Measurements from ENCODE around the gene CCDC180. TPM values are rescaled to one million over a fixed set of nuclear protein-coding genes. Genes with fewer than 3 reads are reported as not detected.

CCDC180 gene
- total and polyA plus RNA-seq, 9 of the 15 experiments (the other 6 are each of a cell fraction or from before 2014, with no cell fraction given) = 0.56 to 4.2 (median 2.5) TPM

DNA sequence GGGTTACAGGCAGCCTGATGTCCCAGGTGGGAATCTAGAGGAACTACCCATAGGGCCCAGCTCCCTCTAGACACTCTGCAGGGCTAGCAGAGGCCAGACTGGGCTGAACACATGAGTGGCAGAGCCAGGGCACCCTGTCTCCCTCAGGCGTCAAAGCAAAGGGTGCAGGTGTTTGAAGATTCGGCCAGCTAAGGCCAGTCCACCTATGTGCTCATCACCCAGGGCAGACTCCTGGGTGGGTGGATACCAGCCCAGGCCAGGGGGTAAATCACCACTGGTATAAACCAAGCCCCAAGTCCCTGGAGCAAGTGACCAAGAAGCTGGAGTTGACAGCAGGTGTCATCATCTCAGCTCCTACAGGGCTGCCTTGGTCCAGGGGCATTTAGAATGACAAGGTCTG, 3.4 kb downstream of the CCDC180 start:
- Histone ChIP-seq H2AFZ (ENCODE audit: low read depth, low read length) (no peak overlapping the region), H3K4me1 (replicated peaks in 1 of 2; ENCODE audit: control insufficient read depth in 2 of 2, insufficient read depth in 2 of 2, low read length in 2 of 2) (peaks cover 0 to 10% of the 10 kb centered on the region in 2 experiments; a peak in 3 of 5 replicates), H3K9me3 (replicated peaks; ENCODE audit: control insufficient read depth, insufficient read depth, low read depth, low read length) (no peaks in the 10 kb centered on the region), H3K27me3 (ENCODE audit: control insufficient read depth in 2 of 2, insufficient read depth in 2 of 2, low read length in 2 of 2) (no peaks in the 10 kb centered on the region), H3K79me2 (ENCODE audit: control insufficient read depth, insufficient read depth, low read length) (no peaks in the 10 kb centered on the region), H3K4me2 (ENCODE audit: insufficient read depth, low read length) (no peak overlapping the region), H4K20me1 (replicated peaks; ENCODE audit: control insufficient read depth, insufficient read depth, low read length) (no peaks in the 10 kb centered on the region), H3K9ac (ENCODE audit: insufficient read depth in 1 of 2, low read depth in 2 of 2, low read length in 2 of 2) (no peak overlapping the region), H3K4me3 (no peak overlapping the region), H3K9me1 (ENCODE audit: control insufficient read depth, insufficient read depth, low read length) (no peaks in the 10 kb centered on the region), H3K27ac (ENCODE audit: extremely low read depth, low read depth, low read length) (no peak overlapping the region), H3K36me3 (ENCODE audit: control insufficient read depth, insufficient read depth, low read length) (peaks cover 5% of the 10 kb centered on the region; the same call in 1 of the 3 replicates)
- 71% methylated on average over 2 of the region's 2 CpGs for WGBS (ENCODE audit: insufficient coverage, low coverage, missing lambda C conversion rate)
- BruUV-seq (replicated peaks) = no TSS peak
- ATAC-seq (no peak), FAIRE-seq (no peak), DNase-seq (ENCODE audit: extremely low read depth in 1 of 4, low spot score in 3 of 4) (no peak)
- no peak for TF ChIP-seq CXXC5 (CRISPR knock-in tag; IDR thresholded peaks at IDR 0.05)
- no peak for TF ChIP-seq SLC30A9 (CRISPR knock-in tag; IDR thresholded peaks at IDR 0.05)
- TF ChIP-seq, protein P1, sequence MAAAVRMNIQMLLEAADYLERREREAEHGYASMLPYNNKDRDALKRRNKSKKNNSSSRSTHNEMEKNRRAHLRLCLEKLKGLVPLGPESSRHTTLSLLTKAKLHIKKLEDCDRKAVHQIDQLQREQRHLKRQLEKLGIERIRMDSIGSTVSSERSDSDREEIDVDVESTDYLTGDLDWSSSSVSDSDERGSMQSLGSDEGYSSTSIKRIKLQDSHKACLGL (CRISPR knock-in tag; IDR thresholded peaks at IDR 0.05; ENCODE audit: borderline replicate concordance, poor library complexity, severe bottlenecking) = no peak
- TF ChIP-seq ATF1 (CRISPR knock-in tag; IDR thresholded peaks at IDR 0.05) = no peak
- TF ChIP-seq ATF1 (tag; IDR thresholded peaks at IDR 0.05) = no peak
- TF ChIP-seq DDX20 (tag; IDR thresholded peaks at IDR 0.05; ENCODE audit: low read depth) = no peak
- TF ChIP-seq ZNF140 (CRISPR knock-in tag; IDR thresholded peaks at IDR 0.05) = no peak
- TF ChIP-seq, protein P2, sequence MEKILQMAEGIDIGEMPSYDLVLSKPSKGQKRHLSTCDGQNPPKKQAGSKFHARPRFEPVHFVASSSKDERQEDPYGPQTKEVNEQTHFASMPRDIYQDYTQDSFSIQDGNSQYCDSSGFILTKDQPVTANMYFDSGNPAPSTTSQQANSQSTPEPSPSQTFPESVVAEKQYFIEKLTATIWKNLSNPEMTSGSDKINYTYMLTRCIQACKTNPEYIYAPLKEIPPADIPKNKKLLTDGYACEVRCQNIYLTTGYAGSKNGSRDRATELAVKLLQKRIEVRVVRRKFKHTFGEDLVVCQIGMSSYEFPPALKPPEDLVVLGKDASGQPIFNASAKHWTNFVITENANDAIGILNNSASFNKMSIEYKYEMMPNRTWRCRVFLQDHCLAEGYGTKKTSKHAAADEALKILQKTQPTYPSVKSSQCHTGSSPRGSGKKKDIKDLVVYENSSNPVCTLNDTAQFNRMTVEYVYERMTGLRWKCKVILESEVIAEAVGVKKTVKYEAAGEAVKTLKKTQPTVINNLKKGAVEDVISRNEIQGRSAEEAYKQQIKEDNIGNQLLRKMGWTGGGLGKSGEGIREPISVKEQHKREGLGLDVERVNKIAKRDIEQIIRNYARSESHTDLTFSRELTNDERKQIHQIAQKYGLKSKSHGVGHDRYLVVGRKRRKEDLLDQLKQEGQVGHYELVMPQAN (IDR thresholded peaks at IDR 0.05; ENCODE audit: borderline replicate concordance) = no peak
- in situ Hi-C loops (cut with MboI) = no loop called here
- POLR2A ChIA-PET = interaction anchor here (0.6 to 1.0 kb wide), 4 partner anchors 9 to 366 kb away, joined by 3 to 4 read pairs (median 3); no protein-coding TSS in a partner anchor
- CTCF ChIA-PET (ENCODE audit: low intra/inter-chr PET ratio) = no interaction called here
- intact Hi-C loops (cut with micrococcal nuclease) = no loop called here

All from K562 (cell line).